EH (cell line): ENCODE measurements around the gene RYR3.

Source experiments
- DNase-seq: peaks from one replicate; pipeline ENCODE4 v3.0.0-alpha.2; 2015; ENCODE audit warnings: low read depth

RYR3 gene

GRCh38 chr15:33710748-33711147 lies 400.0 kb downstream of the RYR3 start:
- DNase-seq = no peak

- DNase-seq = no peak
These were observed 405.3 kb downstream of the RYR3 start for GRCh38 chr15:33716025-33716424.

GRCh38 chr15:33720952-33721351 lies 410.2 kb downstream of the RYR3 start:
- DNase-seq = peak; percentile 90

GRCh38 chr15:33722005-33722672 lies 411.4 kb downstream of the RYR3 start:
- DNase-seq = peak; percentile 74

- no peak for DNase-seq
These were observed 411.9 kb downstream of the RYR3 start for GRCh38 chr15:33722673-33723015.

- no peak for DNase-seq
These were observed 413.7 kb downstream of the RYR3 start for GRCh38 chr15:33724321-33725036.

GRCh38 chr15:33729653-33730052 lies 418.9 kb downstream of the RYR3 start:
- DNase-seq = peak; percentile 7

- DNase-seq = no peak
These were observed 420.0 kb downstream of the RYR3 start for GRCh38 chr15:33730815-33731214.

GRCh38 chr15:33735143-33735542 lies 424.4 kb downstream of the RYR3 start:
- DNase-seq = no peak

- DNase-seq = peak; percentile 37
These were observed 425.0 kb downstream of the RYR3 start for GRCh38 chr15:33735637-33736247.

GRCh38 chr15:33737687-33738601 lies 427.2 kb downstream of the RYR3 start:
- DNase-seq = peak; percentile 45

GRCh38 chr15:33738941-33739664 lies 428.3 kb downstream of the RYR3 start:
- no peak for DNase-seq

GRCh38 chr15:33742306-33742705 lies 431.5 kb downstream of the RYR3 start:
- no peak for DNase-seq

- peak; percentile 71 for DNase-seq
These were observed 432.0 kb downstream of the RYR3 start for GRCh38 chr15:33742800-33743199.

- DNase-seq = no peak
These were observed 435.4 kb downstream of the RYR3 start for GRCh38 chr15:33746203-33746602.

- DNase-seq = no peak
These were observed 442.2 kb downstream of the RYR3 start for GRCh38 chr15:33753012-33753411.

GRCh38 chr15:33754242-33754641 lies 443.5 kb downstream of the RYR3 start:
- no peak for DNase-seq

- DNase-seq = no peak
These were observed 446.2 kb downstream of the RYR3 start for GRCh38 chr15:33756961-33757360.

- no peak for DNase-seq
These were observed 446.9 kb downstream of the RYR3 start for GRCh38 chr15:33757516-33758232.

- no peak for DNase-seq
These were observed 455.6 kb downstream of the RYR3 start for GRCh38 chr15:33766389-33766788.

- no peak for DNase-seq
These were observed 458.0 kb downstream of the RYR3 start for GRCh38 chr15:33768670-33769190.
